ENCODE measurements around the gene SLC38A11.

GRCh38 chr2:164868563-164869419 lies 86.5 kb downstream of the SLC38A11 start:
- no peak for TF ChIP-seq CTCF (IDR thresholded peaks at IDR 0.05)
- TF ChIP-seq POLR2AphosphoS5 (IDR thresholded peaks at IDR 0.05) = no peak
- TF ChIP-seq POLR2A (IDR thresholded peaks at IDR 0.05) = no peak
- no peak for TF ChIP-seq EP300 (IDR thresholded peaks at IDR 0.05; ENCODE audit: low read depth)
